ENCODE data around the gene EYS. TPM values are rescaled to one million over a fixed set of nuclear protein-coding genes. Genes with fewer than 3 reads are reported as not detected.

The EYS gene
- total RNA-seq, 1 experiment from 2014 or later = not detected

DNA sequence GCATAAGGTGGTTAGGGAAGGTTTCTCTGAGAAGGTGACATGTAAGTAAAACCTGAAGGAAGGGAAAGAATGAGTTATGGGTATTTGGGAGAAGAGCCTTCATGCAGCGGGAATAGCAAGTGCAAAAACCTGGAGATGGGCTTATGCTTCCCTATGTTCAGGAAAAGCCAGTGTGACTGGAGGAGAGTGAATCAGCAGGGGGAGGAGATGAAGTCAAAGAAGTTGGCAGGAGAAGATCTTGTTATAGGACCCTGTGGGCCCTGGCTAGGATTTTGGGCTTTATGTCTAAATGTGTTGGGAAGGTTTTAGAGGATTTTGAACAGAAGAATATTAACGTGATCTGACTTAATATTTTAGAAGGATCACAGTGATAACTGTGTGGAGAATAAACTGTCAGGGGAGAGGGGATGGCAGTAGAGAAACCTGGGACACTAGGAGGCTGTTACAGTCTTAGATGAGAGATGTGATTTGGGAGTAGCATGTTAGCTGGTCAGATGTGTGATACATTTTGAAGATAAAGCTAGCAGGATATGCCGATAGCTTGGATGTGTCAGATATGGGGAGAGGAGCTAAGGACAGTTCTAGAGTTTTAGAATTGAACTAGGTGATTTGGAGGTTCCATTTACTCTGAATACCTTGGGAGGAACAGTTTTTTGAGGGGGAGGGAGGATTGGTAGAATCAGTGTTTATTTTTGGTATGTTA lies 2030.5 kb downstream of the EYS start:
- ChIA-PET CTCF (no interaction called here), POLR2A (no interaction called here)
- peaks cover 9% of the 10 kb centered on the region for H3K4me1 Mint-ChIP-seq (ENCODE audit: low read depth, unreplicated experiment)

DNA sequence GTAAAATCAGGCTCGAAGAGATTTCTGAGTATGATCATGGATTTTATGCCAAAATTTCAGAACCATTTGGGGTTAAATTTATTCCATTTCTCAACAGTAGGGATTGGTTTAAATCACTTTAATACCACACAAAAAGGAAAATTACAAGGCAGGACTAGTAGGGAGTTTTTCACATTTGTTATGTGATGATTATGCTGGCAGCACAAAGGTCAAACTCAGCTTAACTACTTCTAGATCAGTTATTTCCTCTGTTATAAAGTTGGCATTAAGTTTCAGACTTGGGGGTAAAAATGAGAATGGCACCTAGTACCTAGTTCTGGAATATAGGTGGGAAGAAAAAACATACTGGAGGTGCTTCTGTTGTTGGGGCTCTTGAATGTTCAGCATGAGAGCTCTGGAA lies 2031.9 kb downstream of the EYS start:
- H3K27me3 Mint-ChIP-seq (ENCODE audit: insufficient read depth, unreplicated experiment) = no peaks in the 10 kb centered on the region
- Histone ChIP-seq H3K27me3 (replicated peaks; ENCODE audit: control insufficient read depth, insufficient read depth, low read length) (no peaks in the 10 kb centered on the region), H3K36me3 (ENCODE audit: control insufficient read depth, insufficient read depth, low read length) (no peaks in the 10 kb centered on the region), H3K9me3 (no peaks in the 10 kb centered on the region), H3K4me1 (peaks cover 24% of the 10 kb centered on the region), H3K4me3 (ENCODE audit: low read depth, low read length) (no peak overlapping the region)
- intact Hi-C loops (cut with micrococcal nuclease; ENCODE audit: unreplicated experiment) = no loop called here
- BruUV-seq (replicated peaks) = no TSS peak
- H3K9me3 Mint-ChIP-seq (ENCODE audit: unreplicated experiment) = no peaks in the 10 kb centered on the region
- POLR2A ChIA-PET = no interaction called here
- CTCF ChIA-PET = no interaction called here
- TF ChIP-seq, protein P1, sequence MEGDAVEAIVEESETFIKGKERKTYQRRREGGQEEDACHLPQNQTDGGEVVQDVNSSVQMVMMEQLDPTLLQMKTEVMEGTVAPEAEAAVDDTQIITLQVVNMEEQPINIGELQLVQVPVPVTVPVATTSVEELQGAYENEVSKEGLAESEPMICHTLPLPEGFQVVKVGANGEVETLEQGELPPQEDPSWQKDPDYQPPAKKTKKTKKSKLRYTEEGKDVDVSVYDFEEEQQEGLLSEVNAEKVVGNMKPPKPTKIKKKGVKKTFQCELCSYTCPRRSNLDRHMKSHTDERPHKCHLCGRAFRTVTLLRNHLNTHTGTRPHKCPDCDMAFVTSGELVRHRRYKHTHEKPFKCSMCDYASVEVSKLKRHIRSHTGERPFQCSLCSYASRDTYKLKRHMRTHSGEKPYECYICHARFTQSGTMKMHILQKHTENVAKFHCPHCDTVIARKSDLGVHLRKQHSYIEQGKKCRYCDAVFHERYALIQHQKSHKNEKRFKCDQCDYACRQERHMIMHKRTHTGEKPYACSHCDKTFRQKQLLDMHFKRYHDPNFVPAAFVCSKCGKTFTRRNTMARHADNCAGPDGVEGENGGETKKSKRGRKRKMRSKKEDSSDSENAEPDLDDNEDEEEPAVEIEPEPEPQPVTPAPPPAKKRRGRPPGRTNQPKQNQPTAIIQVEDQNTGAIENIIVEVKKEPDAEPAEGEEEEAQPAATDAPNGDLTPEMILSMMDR (IDR thresholded peaks at IDR 0.05; ENCODE audit: insufficient read depth in 1 of 2, low read depth in 1 of 2, low read length in 1 of 2, severe bottlenecking in 1 of 2, unreplicated experiment in 1 of 2) = no peak
- H3K27ac Mint-ChIP-seq (ENCODE audit: unreplicated experiment) = no peak overlapping the region
- DNase-seq = no peak
- no peaks in the 10 kb centered on the region for H3K36me3 Mint-ChIP-seq (ENCODE audit: insufficient read depth, unreplicated experiment)
- no peak overlapping the region for H3K4me3 Mint-ChIP-seq (ENCODE audit: unreplicated experiment)
- H3K4me1 Mint-ChIP-seq (ENCODE audit: low read depth, unreplicated experiment) = peaks cover 7% of the 10 kb centered on the region

More for the DNA sequence above, 2030.5 kb downstream of the EYS start:
- H3K36me3 ChIP-seq (ENCODE audit: control insufficient read depth, insufficient read depth, low read length) = no peaks in the 10 kb centered on the region
- H3K4me1 ChIP-seq = peaks cover 15% of the 10 kb centered on the region; the same call in 1 of the 2 replicates
- no peaks in the 10 kb centered on the region for H3K27me3 Mint-ChIP-seq (ENCODE audit: insufficient read depth, unreplicated experiment)
- no peak overlapping the region for H3K27ac Mint-ChIP-seq (ENCODE audit: unreplicated experiment)
- no peaks in the 10 kb centered on the region for H3K27me3 ChIP-seq (replicated peaks; ENCODE audit: control insufficient read depth, insufficient read depth, low read length)
- H3K9me3 Mint-ChIP-seq (ENCODE audit: unreplicated experiment) = no peaks in the 10 kb centered on the region
- H3K4me3 Mint-ChIP-seq (ENCODE audit: unreplicated experiment) = no peak overlapping the region
- intact Hi-C loops (cut with micrococcal nuclease; ENCODE audit: unreplicated experiment) = no loop called here
- no peak for DNase-seq
- H3K9me3 ChIP-seq = no peaks in the 10 kb centered on the region
- TF ChIP-seq, protein P1 (IDR thresholded peaks at IDR 0.05; ENCODE audit: insufficient read depth in 1 of 2, low read depth in 1 of 2, low read length in 1 of 2, severe bottlenecking in 1 of 2, unreplicated experiment in 1 of 2) = no peak
- BruUV-seq (replicated peaks) = no TSS peak
- H3K36me3 Mint-ChIP-seq (ENCODE audit: insufficient read depth, unreplicated experiment) = peaks cover 12% of the 10 kb centered on the region
- H3K4me3 ChIP-seq (ENCODE audit: low read depth, low read length) = no peak overlapping the region

DNA sequence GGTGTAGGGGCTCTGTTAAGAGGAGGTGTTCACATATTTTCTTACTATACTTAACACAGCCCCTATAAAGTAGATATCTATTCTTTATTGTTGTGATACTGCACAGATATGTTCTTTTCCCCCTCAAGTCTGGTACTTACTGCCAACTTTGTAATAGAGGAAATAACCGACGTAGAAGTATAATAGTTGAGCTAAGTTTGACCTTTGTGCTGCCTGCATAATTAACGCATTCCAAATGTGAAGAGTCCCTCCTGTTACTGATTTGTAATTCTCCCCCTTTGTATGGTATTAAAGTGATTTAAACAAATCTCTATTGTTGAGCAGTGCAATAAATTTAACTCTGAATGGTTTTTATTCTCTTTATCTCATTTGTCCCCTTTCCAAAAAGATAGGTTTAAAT lies 2032.4 kb downstream of the EYS start:
- CTCF ChIA-PET = no interaction called here
- no peak for DNase-seq
- no TSS peak for BruUV-seq (replicated peaks)
- Histone ChIP-seq H3K4me3 (ENCODE audit: low read depth, low read length) (no peak overlapping the region), H3K27me3 (replicated peaks; ENCODE audit: control insufficient read depth, insufficient read depth, low read length) (no peaks in the 10 kb centered on the region), H3K36me3 (ENCODE audit: control insufficient read depth, insufficient read depth, low read length) (no peaks in the 10 kb centered on the region), H3K4me1 (peaks cover 24% of the 10 kb centered on the region), H3K9me3 (no peaks in the 10 kb centered on the region)
- Mint-ChIP-seq H3K9me3 (ENCODE audit: unreplicated experiment) (no peaks in the 10 kb centered on the region), H3K27me3 (ENCODE audit: insufficient read depth, unreplicated experiment) (no peaks in the 10 kb centered on the region), H3K36me3 (ENCODE audit: insufficient read depth, unreplicated experiment) (no peaks in the 10 kb centered on the region), H3K4me3 (ENCODE audit: unreplicated experiment) (no peak overlapping the region), H3K27ac (ENCODE audit: unreplicated experiment) (no peak overlapping the region), H3K4me1 (ENCODE audit: low read depth, unreplicated experiment) (peaks cover 7% of the 10 kb centered on the region)
- intact Hi-C loops (cut with micrococcal nuclease; ENCODE audit: unreplicated experiment) = no loop called here
- TF ChIP-seq, protein P1 (IDR thresholded peaks at IDR 0.05; ENCODE audit: insufficient read depth in 1 of 2, low read depth in 1 of 2, low read length in 1 of 2, severe bottlenecking in 1 of 2, unreplicated experiment in 1 of 2) = no peak
- POLR2A ChIA-PET = no interaction called here

Data from Caco-2 (cell line).